ENCODE measurements around the gene ENKUR.

Gene ENKUR

GRCh38 chr10:24938525-24938924 is 77.4 kb downstream of the ENKUR start:
- DNase-seq = no peak

GRCh38 chr10:24938076-24938475 is 77.9 kb downstream of the ENKUR start:
- no peak for DNase-seq

- DNase-seq = no peak
Measured at GRCh38 chr10:24935504-24936292, 80.3 kb downstream of the ENKUR start.
